Upper lobe of right lung (tissue), 1 donor: Measurements from ENCODE around the gene TMEM267. TPM values are rescaled to one million over a fixed set of nuclear protein-coding genes. Genes with fewer than 3 reads are reported as not detected.
A peak's percentile ranks its signal among the peaks of the same experiment; 100 is the strongest.
"Not testable (repeated sequence)": the region's sequence is repeated elsewhere in the genome, so short reads cannot be mapped to it uniquely, and the experiment has no call there.

Experiments
- ATAC-seq: fragments of 200-7000 bp; cut with Tn5 transposase; one replicate; pipeline ENCODE4 v1.9.1; 2020; ENCODE audit warnings: mild to moderate bottlenecking, moderate library complexity
- DNase-seq: peaks from one replicate; pipeline ENCODE4 v3.0.0-alpha.2; 2020
- H3K27ac ChIP-seq: fragments of 200-600 bp; one replicate; pipeline ENCODE4 v1.8.0; 2022
- H3K27me3 ChIP-seq: fragments of 200-600 bp; one replicate; pipeline ENCODE4 v1.8.0; 2022; ENCODE audit warnings: mild to moderate bottlenecking
- H3K36me3 ChIP-seq: fragments of 200-600 bp; one replicate; pipeline ENCODE4 v1.8.0; 2022
- H3K4me1 ChIP-seq: fragments of 200-600 bp; one replicate; pipeline ENCODE4 v1.8.0; 2022
- H3K4me3 ChIP-seq: fragments of 200-600 bp; one replicate; pipeline ENCODE4 v1.8.0; 2022; ENCODE audit warnings: mild to moderate bottlenecking
- H3K9me3 ChIP-seq: fragments of 200-600 bp; one replicate; pipeline ENCODE4 v1.8.0; 2022
- intact Hi-C: fragments of 100-400 bp; cut with DNase I; formaldehyde crosslinking; loops from one replicate; pipeline ENCODE4 v1.11.0; 2022
- total RNA-seq: library from RNA; stranded (reverse); fragmentation: NEBNext Ultra II Directional; extraction: Animal tissue kit (Norgen Biotek cat#: 25700); gene quantifications from one replicate; pipeline ENCODE4 v1.2.1, GENCODE V29; 2021
- TF ChIP-seq, protein P1 (sequence below): fragments of 200-600 bp; IDR thresholded peaks from one replicate; pipeline ENCODE4 v1.8.0; 2022; ENCODE audit warnings: antibody characterized with exemption
- donor health status: DM: no; HTN: yes; CAD: no; lungs with severe emphysema.

The TMEM267 gene
- total RNA-seq, 1 donor from 2014 or later, result 12.0 TPM

DNA sequence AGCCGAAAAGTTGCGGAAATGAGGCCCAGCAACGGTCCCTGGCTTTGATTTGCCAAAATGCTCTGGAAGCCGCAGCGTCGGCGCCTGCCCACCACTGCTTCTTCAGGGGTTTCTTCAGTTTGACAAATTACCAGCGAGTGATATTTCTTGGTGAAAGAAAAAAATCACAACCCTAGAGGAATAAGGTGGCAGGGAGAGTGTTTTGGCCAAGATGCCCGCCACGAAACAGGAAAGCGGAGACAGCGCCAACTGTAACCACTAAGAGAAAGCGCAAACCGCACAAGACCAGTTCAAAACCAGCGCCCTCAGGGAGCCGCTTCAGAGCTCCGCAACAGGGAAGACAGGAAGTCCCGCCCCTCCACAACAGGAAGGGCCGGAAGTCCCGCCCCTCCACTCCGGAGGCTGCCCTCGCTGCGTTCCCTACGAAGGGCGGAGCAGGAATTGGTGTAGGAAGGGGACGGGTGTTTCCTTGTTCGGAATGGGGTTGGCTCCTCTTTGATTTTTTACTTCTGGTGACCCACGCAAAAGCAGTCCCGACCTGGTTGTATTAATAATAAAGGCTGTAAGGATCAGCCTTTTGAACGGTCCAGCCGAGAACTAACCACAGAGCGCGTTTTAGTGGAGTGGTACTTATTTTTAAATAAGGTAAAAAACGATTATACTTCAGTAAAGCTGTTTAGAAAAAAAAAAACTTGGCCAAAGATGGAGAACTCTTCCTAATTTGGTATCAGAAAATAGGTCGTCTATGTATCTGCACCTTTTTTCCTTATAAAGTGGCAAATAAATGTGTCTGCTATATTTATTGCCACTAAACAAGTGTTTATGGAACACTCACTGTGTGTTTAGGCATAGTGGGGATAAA, 31.4 kb upstream of the TMEM267 start, which contains the start of gene C5orf34:
C5orf34 (minus strand) TSS at position 333 of the 862 bp plus-strand sequence. CDS start 5,809 bp downstream, outside the sequence.
- H3K27ac ChIP-seq, result peak within 1 kb of the TSS; percentile 92
- peak within 1 kb of the TSS; percentile 73 for H3K4me3 ChIP-seq
- H3K36me3 ChIP-seq, result no peaks in the 10 kb centered on the region
- no peaks in the 10 kb centered on the region for H3K27me3 ChIP-seq
- H3K4me1 ChIP-seq, result peaks cover 12% of the 10 kb centered on the region
- DNase-seq, result peak; percentile 97
- intact Hi-C loops, result no loop called here
- TF ChIP-seq, protein P1, sequence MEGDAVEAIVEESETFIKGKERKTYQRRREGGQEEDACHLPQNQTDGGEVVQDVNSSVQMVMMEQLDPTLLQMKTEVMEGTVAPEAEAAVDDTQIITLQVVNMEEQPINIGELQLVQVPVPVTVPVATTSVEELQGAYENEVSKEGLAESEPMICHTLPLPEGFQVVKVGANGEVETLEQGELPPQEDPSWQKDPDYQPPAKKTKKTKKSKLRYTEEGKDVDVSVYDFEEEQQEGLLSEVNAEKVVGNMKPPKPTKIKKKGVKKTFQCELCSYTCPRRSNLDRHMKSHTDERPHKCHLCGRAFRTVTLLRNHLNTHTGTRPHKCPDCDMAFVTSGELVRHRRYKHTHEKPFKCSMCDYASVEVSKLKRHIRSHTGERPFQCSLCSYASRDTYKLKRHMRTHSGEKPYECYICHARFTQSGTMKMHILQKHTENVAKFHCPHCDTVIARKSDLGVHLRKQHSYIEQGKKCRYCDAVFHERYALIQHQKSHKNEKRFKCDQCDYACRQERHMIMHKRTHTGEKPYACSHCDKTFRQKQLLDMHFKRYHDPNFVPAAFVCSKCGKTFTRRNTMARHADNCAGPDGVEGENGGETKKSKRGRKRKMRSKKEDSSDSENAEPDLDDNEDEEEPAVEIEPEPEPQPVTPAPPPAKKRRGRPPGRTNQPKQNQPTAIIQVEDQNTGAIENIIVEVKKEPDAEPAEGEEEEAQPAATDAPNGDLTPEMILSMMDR, result no peak
- H3K9me3 ChIP-seq, result no peaks in the 10 kb centered on the region
- ATAC-seq, result peak; percentile 100

DNA sequence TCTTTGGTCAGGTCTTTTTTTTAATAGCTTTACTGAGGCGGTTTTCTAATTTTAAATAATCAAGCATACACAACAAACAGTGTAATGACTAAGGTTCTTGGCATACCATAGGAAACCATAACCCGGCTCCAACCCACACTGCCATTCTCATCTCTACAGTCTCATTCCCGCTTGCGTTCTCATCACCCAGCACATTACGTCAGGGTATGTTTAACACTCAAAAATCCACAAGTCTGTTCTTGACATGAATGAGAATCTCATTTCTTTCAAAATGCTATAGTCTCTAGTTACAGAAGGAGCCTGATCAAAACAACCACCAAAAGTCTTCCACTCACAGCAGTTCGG, 30.8 kb upstream of the TMEM267 start:
- ATAC-seq, result no peak
- H3K27me3 ChIP-seq, result no peaks in the 10 kb centered on the region
- TF ChIP-seq, protein P1, result no peak
- no peak for DNase-seq
- H3K27ac ChIP-seq, result peak overlapping the region; percentile 92
- intact Hi-C loops, result no loop called here
- no peaks in the 10 kb centered on the region for H3K9me3 ChIP-seq
- H3K4me1 ChIP-seq, result peaks cover 12% of the 10 kb centered on the region
- H3K36me3 ChIP-seq, result no peaks in the 10 kb centered on the region
- H3K4me3 ChIP-seq, result peak overlapping the region; percentile 73

DNA sequence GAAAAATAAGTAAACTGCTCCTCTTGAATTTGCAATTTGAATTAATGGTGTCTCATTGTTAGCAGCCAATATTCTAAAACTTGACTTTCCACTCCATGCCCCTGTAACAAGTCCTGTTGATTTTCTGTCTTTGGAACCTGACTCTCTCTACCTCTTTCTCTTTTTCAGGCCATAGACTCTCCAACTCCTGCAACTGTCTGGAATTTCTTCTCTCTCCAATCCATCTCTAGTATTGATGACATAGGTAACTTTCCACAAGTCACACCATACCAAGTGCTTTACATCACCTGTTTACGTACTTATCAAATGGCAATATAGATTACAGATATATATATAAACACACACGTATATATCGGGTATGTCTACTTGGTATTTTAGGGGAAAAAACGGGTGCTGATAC, 30.4 kb upstream of the TMEM267 start:
- H3K27ac ChIP-seq, result no peak overlapping the region
- peak overlapping the region; percentile 73 for H3K4me3 ChIP-seq
- intact Hi-C loops, result no loop called here
- H3K4me1 ChIP-seq, result peaks cover 12% of the 10 kb centered on the region
- H3K36me3 ChIP-seq, result no peaks in the 10 kb centered on the region
- TF ChIP-seq, protein P1, result no peak
- no peaks in the 10 kb centered on the region for H3K9me3 ChIP-seq
- no peaks in the 10 kb centered on the region for H3K27me3 ChIP-seq
- no peak for ATAC-seq
- no peak for DNase-seq

DNA sequence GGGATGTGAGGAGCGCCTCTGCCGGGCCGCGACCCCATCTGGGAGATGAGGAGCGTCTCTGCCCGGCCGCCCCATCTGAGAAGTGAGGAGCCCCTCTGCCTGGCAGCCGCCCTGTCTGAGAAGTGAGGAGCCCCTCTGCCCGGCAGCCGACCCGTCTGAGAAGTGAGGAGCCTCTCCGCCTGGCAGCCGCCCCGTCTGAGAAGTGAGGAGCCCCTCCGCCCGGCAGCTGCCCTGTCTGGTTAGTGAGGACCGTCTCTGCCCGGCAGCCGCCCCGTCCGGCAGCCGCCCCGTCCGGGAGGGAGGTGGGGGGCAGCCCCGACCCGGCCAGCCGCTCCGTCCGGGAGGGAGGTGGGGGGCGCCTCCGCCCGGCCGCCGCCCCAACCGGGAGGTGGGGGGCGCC, 27.4 kb upstream of the TMEM267 start:
- ATAC-seq, H3K27me3 ChIP-seq, DNase-seq, H3K36me3 ChIP-seq, H3K27ac ChIP-seq, intact Hi-C loops, H3K4me3 ChIP-seq, H3K9me3 ChIP-seq: not testable (repeated sequence)
- H3K4me1 ChIP-seq, result peaks cover 11% of the 10 kb centered on the region

DNA sequence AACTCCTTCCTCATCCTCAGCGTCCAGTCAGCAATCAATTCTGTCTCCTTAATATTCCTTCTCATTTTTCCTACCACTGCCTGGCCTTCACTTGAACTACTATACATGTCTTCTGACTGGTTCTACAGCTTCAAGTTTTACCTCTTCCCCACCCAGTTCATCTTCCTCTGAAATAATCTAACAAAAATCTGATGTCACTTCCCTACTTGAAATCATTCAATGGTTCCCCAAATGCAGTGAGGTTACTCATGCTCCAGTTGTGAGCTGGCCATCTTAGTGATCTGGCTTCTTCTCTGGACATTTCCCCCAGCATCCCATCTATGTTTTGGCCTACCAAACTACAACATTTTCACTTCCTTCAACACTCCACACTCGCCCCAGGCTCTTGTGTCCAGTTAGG, 14.9 kb upstream of the TMEM267 start:
- no peaks in the 10 kb centered on the region for H3K4me1 ChIP-seq
- no peak overlapping the region for H3K27ac ChIP-seq
- no peaks in the 10 kb centered on the region for H3K9me3 ChIP-seq
- DNase-seq (no peak), ATAC-seq (no peak)
- H3K27me3 ChIP-seq, result no peaks in the 10 kb centered on the region
- intact Hi-C loops, result no loop called here
- TF ChIP-seq, protein P1, result no peak
- H3K36me3 ChIP-seq, result no peaks in the 10 kb centered on the region
- H3K4me3 ChIP-seq, result no peak overlapping the region

DNA sequence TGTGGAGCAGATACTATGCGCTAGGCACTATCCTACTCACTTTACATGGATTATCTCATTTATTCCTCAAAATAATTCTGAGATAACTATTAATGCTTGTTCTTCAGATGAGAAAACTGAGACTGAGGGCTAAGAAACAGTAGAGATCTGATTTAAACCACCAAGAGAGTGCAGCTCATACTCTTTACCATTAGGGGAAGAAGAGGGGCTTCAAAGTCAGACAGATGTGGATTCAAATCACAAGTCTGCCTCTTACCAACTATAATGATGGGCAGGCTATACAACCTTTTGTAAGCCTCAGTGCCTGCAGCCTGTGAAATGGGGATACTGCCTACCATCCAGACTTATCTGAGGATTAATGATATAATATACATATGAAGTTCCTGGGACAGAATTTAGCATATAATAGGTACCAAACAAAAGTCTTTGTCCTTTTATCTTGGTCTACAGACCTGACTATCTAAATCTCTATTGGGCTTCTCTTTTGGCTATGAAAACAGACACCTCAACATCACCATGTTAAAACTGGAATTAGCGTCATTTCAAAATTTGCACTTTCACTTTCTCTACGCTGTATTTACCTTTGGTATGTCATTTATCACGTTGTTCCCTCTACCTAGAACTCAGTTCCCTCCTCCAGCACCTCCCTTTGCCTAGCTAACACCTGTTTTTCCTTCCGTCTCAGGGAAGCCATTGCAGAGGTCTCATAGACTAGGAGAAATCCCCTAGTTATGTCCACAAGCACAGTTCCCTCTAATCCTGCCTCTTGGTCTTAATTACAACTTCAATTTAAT, 13.8 kb upstream of the TMEM267 start:
- H3K36me3 ChIP-seq, result no peaks in the 10 kb centered on the region
- TF ChIP-seq, protein P1, result no peak
- H3K4me1 ChIP-seq, result no peaks in the 10 kb centered on the region
- DNase-seq (no peak), ATAC-seq (no peak)
- intact Hi-C loops, result no loop called here
- no peak overlapping the region for H3K4me3 ChIP-seq
- H3K27ac ChIP-seq, result no peak overlapping the region
- H3K27me3 ChIP-seq, result no peaks in the 10 kb centered on the region
- H3K9me3 ChIP-seq, result no peaks in the 10 kb centered on the region
